Kidney (tissue), 14 donors: Measurements from ENCODE around the gene HS1BP3. TPM values are rescaled to one million over a fixed set of nuclear protein-coding genes. Genes with fewer than 3 reads are reported as not detected.

ENCODE experiments used
- DNase-seq, 5 donors: peaks; one replicate each; pipeline ENCODE4 v3.0.0-alpha.2; 2013 to 2020
- FAIRE-seq: peaks from 2 replicates; lab custom pipeline; 2012; peaks lifted over from hg19 to GRCh38; lab: Jason Lieb, UNC
- H3K27ac ChIP-seq, 2 donors: one replicate each; pipeline ENCODE4 v1.7.0; 2013; ENCODE audit warnings: low read depth in 2 of 2, low read length in 2 of 2, inconsistent platforms in 1 of 2
- H3K27me3 ChIP-seq: one replicate; pipeline ENCODE4 v1.7.1; 2013; ENCODE audit warnings: low read length, inconsistent platforms; ENCODE audit not compliant: control insufficient read depth, insufficient read depth
- H3K36me3 ChIP-seq, 3 donors: one replicate each; pipeline versions ENCODE4 v1.7.0 to v1.7.1; 2013; ENCODE audit warnings: low read length in 3 of 3, control low read depth in 1 of 3, inconsistent platforms in 1 of 3; ENCODE audit not compliant: insufficient read depth in 3 of 3, control insufficient read depth in 2 of 3
- H3K4me1 ChIP-seq, 3 donors: one replicate each; pipeline versions ENCODE4 v1.7.0 to v1.7.1; 2013; ENCODE audit warnings: low read length in 3 of 3, inconsistent platforms in 1 of 3, low read depth in 1 of 3; ENCODE audit not compliant: control insufficient read depth in 2 of 3, insufficient read depth in 2 of 3
- H3K4me3 ChIP-seq, 3 donors: one replicate each; pipeline versions ENCODE4 v1.7.0 to v1.8.1; 2013; ENCODE audit warnings: low read length in 3 of 3, control low read depth in 1 of 3, inconsistent platforms in 1 of 3
- H3K9ac ChIP-seq, 3 donors: one replicate each; pipeline versions ENCODE4 v1.7.0 to v1.7.1; 2013; ENCODE audit warnings: low read length in 3 of 3, control low read depth in 1 of 3, inconsistent platforms in 1 of 3
- H3K9me3 ChIP-seq, 3 donors: one replicate each; pipeline versions ENCODE4 v1.7.0 to v1.7.1; 2013; ENCODE audit warnings: low read length in 3 of 3, control low read depth in 1 of 3, inconsistent platforms in 1 of 3; ENCODE audit not compliant: control insufficient read depth in 2 of 3, insufficient read depth in 1 of 3
- intact Hi-C: fragments of 100-400 bp; cut with DNase I; formaldehyde crosslinking; loops from one replicate; pipeline ENCODE4 v1.11.1; 2022
- polyA plus RNA-seq: library from polyadenylated mRNA; stranded (reverse); fragments of 350-450 nt; fragmentation: Illumina TruSeq; extraction: RNeasy Lipid Tissue Mini Kit (QIAGEN cat#74804); gene quantifications from one replicate; pipeline ENCODE4 v1.2.3, GENCODE V29; 2014; ENCODE audit warnings: low read depth, low replicate concordance; ENCODE audit not compliant: insufficient read depth
- total RNA-seq: library from RNA; stranded (reverse); fragmentation: NEBNext Ultra II Directional; extraction: Animal tissue kit (Norgen Biotek cat#: 25700); gene quantifications from one replicate; pipeline ENCODE4 v1.2.1, GENCODE V29; 2021
- TF ChIP-seq, protein P1 (sequence below): IDR thresholded peaks from 3 replicates; pipeline ENCODE4 v1.5.1; 2012; ENCODE audit warnings: mild to moderate bottlenecking, moderate library complexity, borderline replicate concordance; ENCODE audit not compliant: insufficient read depth; ENCODE audit errors: extremely low read depth
- donor health status: control.
- donor health status: control.
- donor health status: control.
- donor health status: control.
- donor health status: control.
- donor health status: DM: yes; HTN: yes; CAD: no.
- donor health status: Normal renal cell carcinoma (clear cell type).

HS1BP3 gene
- total and polyA plus RNA-seq, 2 donors from 2014 or later: 35.5 to 37.5 TPM

DNA sequence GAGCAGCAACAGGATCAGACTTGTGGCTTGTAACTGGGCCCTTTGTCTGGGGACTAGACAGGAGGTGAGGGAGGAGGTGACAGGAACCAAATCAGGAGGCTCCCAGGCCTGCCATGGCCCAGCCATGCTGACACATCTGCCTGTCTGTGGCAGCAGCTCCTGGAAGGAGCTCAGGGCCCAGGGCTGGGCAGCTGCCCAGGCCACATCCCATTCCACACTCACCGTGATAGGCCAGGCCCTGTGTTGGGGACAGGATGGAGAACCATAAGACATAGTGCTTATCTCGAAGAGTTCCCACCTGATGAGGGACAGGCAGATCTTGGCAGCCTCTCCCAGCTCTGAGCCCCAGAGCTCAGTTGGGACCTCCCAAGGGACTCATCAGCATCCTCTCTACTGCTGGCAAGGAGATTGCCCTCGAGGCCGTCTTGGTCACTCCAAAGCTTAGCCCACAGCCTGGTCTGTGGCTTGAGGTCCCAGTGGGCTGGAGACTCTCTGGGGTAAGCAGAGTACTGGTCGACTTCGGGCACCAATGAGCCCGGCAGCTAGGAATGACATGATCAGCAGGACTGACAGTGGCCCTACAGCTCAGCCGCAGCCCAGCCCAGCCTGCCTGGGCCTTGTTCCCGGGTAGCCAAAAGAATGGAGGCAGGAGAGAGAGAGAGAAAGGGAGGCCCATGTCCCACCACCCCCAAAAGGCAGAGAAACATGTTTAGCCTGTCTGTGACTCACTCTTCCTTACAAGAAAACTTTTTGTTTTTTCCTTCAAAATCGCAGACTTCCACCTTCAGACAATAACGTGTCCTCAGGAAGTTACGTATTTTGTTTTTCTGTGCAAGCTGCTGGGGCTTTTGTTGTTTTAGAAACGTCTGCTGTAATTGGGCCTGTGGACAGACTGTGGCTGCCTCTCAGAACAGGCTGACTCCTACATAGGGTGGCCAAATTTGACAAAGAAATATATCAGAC, 82.1 kb downstream of the HS1BP3 start:
- peak in 1 of 5 donors; percentile 39 for DNase-seq
- no peak overlapping the region for H3K4me3 ChIP-seq
- intact Hi-C loops: no loop called here
- TF ChIP-seq, protein P1, sequence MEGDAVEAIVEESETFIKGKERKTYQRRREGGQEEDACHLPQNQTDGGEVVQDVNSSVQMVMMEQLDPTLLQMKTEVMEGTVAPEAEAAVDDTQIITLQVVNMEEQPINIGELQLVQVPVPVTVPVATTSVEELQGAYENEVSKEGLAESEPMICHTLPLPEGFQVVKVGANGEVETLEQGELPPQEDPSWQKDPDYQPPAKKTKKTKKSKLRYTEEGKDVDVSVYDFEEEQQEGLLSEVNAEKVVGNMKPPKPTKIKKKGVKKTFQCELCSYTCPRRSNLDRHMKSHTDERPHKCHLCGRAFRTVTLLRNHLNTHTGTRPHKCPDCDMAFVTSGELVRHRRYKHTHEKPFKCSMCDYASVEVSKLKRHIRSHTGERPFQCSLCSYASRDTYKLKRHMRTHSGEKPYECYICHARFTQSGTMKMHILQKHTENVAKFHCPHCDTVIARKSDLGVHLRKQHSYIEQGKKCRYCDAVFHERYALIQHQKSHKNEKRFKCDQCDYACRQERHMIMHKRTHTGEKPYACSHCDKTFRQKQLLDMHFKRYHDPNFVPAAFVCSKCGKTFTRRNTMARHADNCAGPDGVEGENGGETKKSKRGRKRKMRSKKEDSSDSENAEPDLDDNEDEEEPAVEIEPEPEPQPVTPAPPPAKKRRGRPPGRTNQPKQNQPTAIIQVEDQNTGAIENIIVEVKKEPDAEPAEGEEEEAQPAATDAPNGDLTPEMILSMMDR: no peak
- peak overlapping the region; percentile 73 to 91 for H3K27ac ChIP-seq
- H3K4me1 ChIP-seq: peaks cover 0 to 46% (median 37%) of the 10 kb centered on the region in 3 donors
- no peak for FAIRE-seq
- no peaks in the 10 kb centered on the region for H3K27me3 ChIP-seq
- no peaks in the 10 kb centered on the region for H3K9me3 ChIP-seq
- no peaks in the 10 kb centered on the region for H3K36me3 ChIP-seq
- H3K9ac ChIP-seq: peak overlapping the region in 1 of 3 donors; percentile 12

DNA sequence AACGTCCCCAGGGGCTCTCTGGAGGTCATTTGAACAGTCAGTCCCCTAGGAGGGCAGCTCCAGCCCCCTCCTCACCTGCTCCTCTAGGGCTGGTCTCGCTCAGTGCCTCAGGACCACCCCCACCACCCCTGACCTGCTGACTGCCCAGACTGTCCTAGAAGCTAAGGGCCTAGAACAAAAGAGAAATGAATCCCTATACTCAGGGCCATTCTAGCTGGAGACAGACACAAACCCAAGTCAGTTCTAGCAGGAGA, 83.0 kb downstream of the HS1BP3 start:
- no peaks in the 10 kb centered on the region for H3K27me3 ChIP-seq
- DNase-seq (no peak), FAIRE-seq (no peak)
- H3K9me3 ChIP-seq: no peaks in the 10 kb centered on the region
- no peaks in the 10 kb centered on the region for H3K36me3 ChIP-seq
- peaks cover 0 to 37% (median 34%) of the 10 kb centered on the region in 3 donors for H3K4me1 ChIP-seq
- H3K27ac ChIP-seq: peak overlapping the region; percentile 73 to 91
- intact Hi-C loops: no loop called here
- H3K9ac ChIP-seq: no peak overlapping the region
- TF ChIP-seq, protein P1: no peak
- H3K4me3 ChIP-seq: no peak overlapping the region

Other genes starting within 250 kb of the HS1BP3 start
- gene RHOB, start 204.0 kb downstream of the HS1BP3 start, total RNA-seq: 487 TPM
- gene RHOB, start 204.0 kb downstream of the HS1BP3 start, polyA plus RNA-seq: 241 TPM
- 12.5 TPM for gene GDF7, start 16.0 kb upstream of the HS1BP3 start, total RNA-seq
- 1.8 TPM for gene GDF7, start 16.0 kb upstream of the HS1BP3 start, polyA plus RNA-seq
- 20.4 TPM for gene LDAH, start 172.0 kb upstream of the HS1BP3 start, total RNA-seq
- gene LDAH, start 172.0 kb upstream of the HS1BP3 start, polyA plus RNA-seq: 15.5 TPM